ENCODE data around the gene DDX24. TPM values are rescaled to one million over a fixed set of nuclear protein-coding genes. Genes with fewer than 3 reads are reported as not detected.

DDX24 gene
- total and polyA plus RNA-seq, 9 donors, result 80.5 to 114 (median 85.4) TPM

DNA sequence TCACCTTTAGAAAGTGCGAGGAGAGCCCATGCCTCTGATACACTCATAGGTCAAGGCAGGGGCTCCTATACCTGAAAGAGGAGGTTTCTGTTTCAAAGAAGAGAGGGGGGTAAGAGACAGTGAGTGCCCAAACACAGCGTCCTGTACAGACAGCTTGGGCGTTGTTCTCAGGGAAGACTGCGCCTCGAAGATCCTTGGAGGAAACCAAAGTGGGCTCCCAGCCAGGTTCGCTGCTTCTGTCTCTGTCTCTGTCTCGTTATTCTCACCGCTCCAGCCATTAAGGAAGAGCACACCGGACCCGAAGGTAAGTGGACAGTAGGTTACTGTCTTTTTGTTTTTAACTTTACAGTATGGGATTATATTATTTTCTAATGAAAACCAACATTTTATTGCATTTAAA is 23.7 kb upstream of the DDX24 start:
- Histone ChIP-seq H3K36me3 (ENCODE audit: control insufficient read depth, insufficient read depth, low read length) (no peaks in the 10 kb centered on the region), H3K9me3 (replicated peaks; ENCODE audit: control insufficient read depth, low read depth, low read length) (no peaks in the 10 kb centered on the region), H3K27me3 (ENCODE audit: control insufficient read depth, insufficient read depth, low read length) (no peaks in the 10 kb centered on the region), H3K4me3 (ENCODE audit: low read length) (no peak overlapping the region), H3K4me1 (ENCODE audit: control insufficient read depth, insufficient read depth, low read length) (peaks cover 8% of the 10 kb centered on the region), H3K27ac (ENCODE audit: low read length) (no peak overlapping the region)
- DNase-seq, result no peak
- WGBS (ENCODE audit: insufficient coverage), result 69% methylated on average over 5 of the region's 10 CpGs

GRCh38 chr14:94103554-94104150 is 22.6 kb upstream of the DDX24 start:
- Histone ChIP-seq H3K4me1 (ENCODE audit: control insufficient read depth, insufficient read depth, low read length) (peaks cover 8% of the 10 kb centered on the region), H3K27me3 (ENCODE audit: control insufficient read depth, insufficient read depth, low read length) (no peaks in the 10 kb centered on the region), H3K9me3 (replicated peaks; ENCODE audit: control insufficient read depth, low read depth, low read length) (no peaks in the 10 kb centered on the region), H3K36me3 (ENCODE audit: control insufficient read depth, insufficient read depth, low read length) (no peaks in the 10 kb centered on the region), H3K4me3 (ENCODE audit: low read length) (no peak overlapping the region), H3K27ac (ENCODE audit: low read length) (no peak overlapping the region)
- no peak for DNase-seq
- 37% methylated on average over 2 of the region's 7 CpGs for WGBS (ENCODE audit: insufficient coverage)

- no peaks in the 10 kb centered on the region for H3K27me3 ChIP-seq (ENCODE audit: control insufficient read depth, insufficient read depth, low read length)
- peaks cover 8% of the 10 kb centered on the region for H3K4me1 ChIP-seq (ENCODE audit: control insufficient read depth, insufficient read depth, low read length)
- H3K27ac ChIP-seq (ENCODE audit: low read length), result no peak overlapping the region
- WGBS (ENCODE audit: insufficient coverage), result 80% methylated on average over 6 of the region's 8 CpGs
- no peaks in the 10 kb centered on the region for H3K9me3 ChIP-seq (replicated peaks; ENCODE audit: control insufficient read depth, low read depth, low read length)
- no peaks in the 10 kb centered on the region for H3K36me3 ChIP-seq (ENCODE audit: control insufficient read depth, insufficient read depth, low read length)
- DNase-seq, result no peak
- no peak overlapping the region for H3K4me3 ChIP-seq (ENCODE audit: low read length)
Measured at GRCh38 chr14:94102768-94103482, 21.9 kb upstream of the DDX24 start.

DNA sequence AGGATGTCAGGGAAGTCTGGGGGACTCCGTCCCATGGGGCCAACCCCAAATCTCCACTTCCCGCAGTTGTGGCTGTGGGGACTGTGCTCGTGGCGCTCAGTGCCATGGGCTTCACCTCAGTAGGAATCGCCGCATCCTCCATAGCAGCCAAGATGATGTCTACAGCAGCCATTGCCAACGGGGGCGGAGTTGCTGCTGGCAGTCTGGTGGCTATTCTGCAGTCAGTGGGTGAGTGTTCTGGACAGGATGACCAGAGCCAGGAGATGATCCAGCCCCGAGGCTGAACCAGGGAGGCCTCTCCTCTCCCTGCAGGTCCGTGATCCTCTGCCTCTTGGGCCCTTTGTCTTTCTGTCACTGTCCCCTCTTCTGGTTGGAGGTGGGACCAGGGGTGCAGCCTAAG is 20.7 kb upstream of the DDX24 start:
- H3K9me3 ChIP-seq (replicated peaks; ENCODE audit: control insufficient read depth, low read depth, low read length), result no peaks in the 10 kb centered on the region
- peak; percentile 33 for DNase-seq
- WGBS (ENCODE audit: insufficient coverage), result 63% methylated on average over 4 of the region's 10 CpGs

DNA sequence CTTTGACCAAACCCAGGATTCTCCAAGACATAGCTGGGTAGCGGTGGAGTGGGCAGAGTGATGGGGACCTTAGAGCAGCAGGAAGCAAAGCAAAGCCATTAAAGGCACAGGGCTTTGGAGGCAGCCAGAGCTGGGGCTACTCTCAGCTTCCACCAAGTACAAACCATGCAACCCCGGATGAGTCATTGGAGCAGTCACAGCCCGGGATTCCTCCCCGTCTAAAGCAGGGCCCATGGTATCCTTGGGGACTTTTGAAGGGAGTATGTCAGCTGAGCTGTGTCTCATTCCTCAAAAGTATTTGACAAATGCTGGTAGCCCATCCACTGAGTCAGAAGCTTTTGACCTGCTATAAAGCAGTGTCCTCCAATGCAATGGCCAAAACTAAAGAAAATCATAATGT is 19.8 kb upstream of the DDX24 start:
- H3K27me3 ChIP-seq (ENCODE audit: control insufficient read depth, insufficient read depth, low read length), result no peaks in the 10 kb centered on the region
- no peak overlapping the region for H3K4me3 ChIP-seq (ENCODE audit: low read length)
- H3K27ac ChIP-seq (ENCODE audit: low read length), result no peak overlapping the region
- no peak for DNase-seq
- WGBS (ENCODE audit: insufficient coverage), result no CpG with 5 or more reads among the region's 4 CpGs
- peaks cover 11% of the 10 kb centered on the region for H3K36me3 ChIP-seq (ENCODE audit: control insufficient read depth, insufficient read depth, low read length)
- peaks cover 8% of the 10 kb centered on the region for H3K4me1 ChIP-seq (ENCODE audit: control insufficient read depth, insufficient read depth, low read length)
- no peaks in the 10 kb centered on the region for H3K9me3 ChIP-seq (replicated peaks; ENCODE audit: control insufficient read depth, low read depth, low read length)

More for the DNA sequence above, 20.7 kb upstream of the DDX24 start:
- Histone ChIP-seq H3K4me3 (ENCODE audit: low read length) (no peak overlapping the region), H3K4me1 (ENCODE audit: control insufficient read depth, insufficient read depth, low read length) (peaks cover 8% of the 10 kb centered on the region), H3K36me3 (ENCODE audit: control insufficient read depth, insufficient read depth, low read length) (peaks cover 11% of the 10 kb centered on the region), H3K27ac (ENCODE audit: low read length) (no peak overlapping the region), H3K27me3 (ENCODE audit: control insufficient read depth, insufficient read depth, low read length) (no peaks in the 10 kb centered on the region)

- Histone ChIP-seq H3K27ac (ENCODE audit: low read length) (no peak overlapping the region), H3K36me3 (ENCODE audit: control insufficient read depth, insufficient read depth, low read length) (peaks cover 11% of the 10 kb centered on the region), H3K4me3 (ENCODE audit: low read length) (no peak overlapping the region), H3K27me3 (ENCODE audit: control insufficient read depth, insufficient read depth, low read length) (no peaks in the 10 kb centered on the region), H3K4me1 (ENCODE audit: control insufficient read depth, insufficient read depth, low read length) (peaks cover 8% of the 10 kb centered on the region), H3K9me3 (replicated peaks; ENCODE audit: control insufficient read depth, low read depth, low read length) (no peaks in the 10 kb centered on the region)
- 76% methylated on average over 6 of the region's 6 CpGs for WGBS (ENCODE audit: insufficient coverage)
- no peak for DNase-seq
Measured at GRCh38 chr14:94099006-94099405, 18.0 kb upstream of the DDX24 start.

DNA sequence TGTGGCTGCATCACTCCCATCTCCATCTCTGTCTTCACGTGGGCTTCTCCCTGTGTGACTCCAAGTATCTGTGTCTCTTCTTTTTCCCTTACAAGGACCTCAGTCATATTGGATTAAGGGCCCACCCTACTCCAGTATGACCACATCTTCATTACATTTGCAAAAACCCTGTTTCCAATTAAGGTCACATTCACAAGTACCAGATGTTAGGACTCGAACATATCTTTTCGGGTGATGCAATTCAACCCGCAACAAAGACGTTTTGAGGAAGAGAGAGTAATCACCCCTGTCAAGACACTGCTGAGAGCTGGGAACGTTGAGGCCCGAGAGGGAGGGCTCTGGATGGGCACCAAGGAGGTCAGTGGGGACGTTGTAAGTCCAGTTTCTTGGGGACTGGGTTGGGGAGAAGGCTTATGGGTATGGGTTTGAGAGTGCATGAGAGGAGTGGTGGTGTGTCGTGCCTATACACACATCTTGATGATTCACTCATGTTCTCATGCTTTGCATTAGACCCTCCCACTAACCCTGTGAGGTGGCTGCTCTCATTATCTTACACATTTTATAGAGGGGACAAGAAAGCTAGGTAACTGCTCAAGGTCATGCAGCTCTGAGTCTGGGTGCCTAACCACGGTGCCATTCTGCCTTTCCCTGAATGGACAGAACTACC is 17.5 kb upstream of the DDX24 start:
- Histone ChIP-seq H3K27ac (ENCODE audit: low read length) (no peak overlapping the region), H3K36me3 (ENCODE audit: control insufficient read depth, insufficient read depth, low read length) (peaks cover 11% of the 10 kb centered on the region), H3K27me3 (ENCODE audit: control insufficient read depth, insufficient read depth, low read length) (no peaks in the 10 kb centered on the region), H3K4me3 (ENCODE audit: low read length) (no peak overlapping the region), H3K9me3 (replicated peaks; ENCODE audit: control insufficient read depth, low read depth, low read length) (no peaks in the 10 kb centered on the region), H3K4me1 (ENCODE audit: control insufficient read depth, insufficient read depth, low read length) (peaks cover 6% of the 10 kb centered on the region)
- WGBS (ENCODE audit: insufficient coverage), result 48% methylated on average over 9 of the region's 10 CpGs
- no peak for DNase-seq

DNA sequence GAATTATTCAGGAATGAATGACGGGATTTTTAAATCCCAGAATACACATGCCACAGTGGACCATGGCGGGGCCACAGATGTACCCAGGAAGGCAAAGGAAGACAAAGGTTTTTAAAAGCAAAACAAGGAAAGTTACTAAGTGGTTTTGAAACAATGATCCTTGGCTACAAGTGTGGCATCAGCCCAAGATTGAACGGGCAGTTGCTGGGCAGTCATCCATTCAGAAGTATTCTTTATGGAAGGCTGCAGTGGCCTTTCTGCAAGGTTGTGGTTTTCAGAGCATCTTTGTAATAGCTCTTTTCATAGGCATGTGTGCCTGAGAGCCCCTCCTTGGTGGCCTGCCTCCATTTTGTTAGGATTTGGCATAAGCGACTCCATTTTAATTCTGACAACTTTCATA is 16.1 kb upstream of the DDX24 start:
- Histone ChIP-seq H3K27ac (ENCODE audit: low read length) (no peak overlapping the region), H3K36me3 (ENCODE audit: control insufficient read depth, insufficient read depth, low read length) (peaks cover 11% of the 10 kb centered on the region), H3K4me3 (ENCODE audit: low read length) (no peak overlapping the region), H3K4me1 (ENCODE audit: control insufficient read depth, insufficient read depth, low read length) (no peaks in the 10 kb centered on the region), H3K9me3 (replicated peaks; ENCODE audit: control insufficient read depth, low read depth, low read length) (no peaks in the 10 kb centered on the region), H3K27me3 (ENCODE audit: control insufficient read depth, insufficient read depth, low read length) (no peaks in the 10 kb centered on the region)
- 89% methylated on average over 1 of the region's 4 CpGs for WGBS (ENCODE audit: insufficient coverage)
- no peak for DNase-seq

GRCh38 chr14:94093418-94093817 is 12.4 kb upstream of the DDX24 start:
- no peak overlapping the region for H3K27ac ChIP-seq (ENCODE audit: low read length)
- no peaks in the 10 kb centered on the region for H3K9me3 ChIP-seq (replicated peaks; ENCODE audit: control insufficient read depth, low read depth, low read length)
- H3K4me3 ChIP-seq (ENCODE audit: low read length), result no peak overlapping the region
- WGBS (ENCODE audit: insufficient coverage), result no CpG with 5 or more reads among the region's 2 CpGs
- H3K4me1 ChIP-seq (ENCODE audit: control insufficient read depth, insufficient read depth, low read length), result no peaks in the 10 kb centered on the region
- no peak for DNase-seq
- H3K36me3 ChIP-seq (ENCODE audit: control insufficient read depth, insufficient read depth, low read length), result peaks cover 11% of the 10 kb centered on the region
- no peaks in the 10 kb centered on the region for H3K27me3 ChIP-seq (ENCODE audit: control insufficient read depth, insufficient read depth, low read length)

GRCh38 chr14:94089479-94089878 is 8.5 kb upstream of the DDX24 start:
- no peaks in the 10 kb centered on the region for H3K4me1 ChIP-seq (ENCODE audit: control insufficient read depth, insufficient read depth, low read length)
- 92% methylated on average over 2 of the region's 4 CpGs for WGBS (ENCODE audit: insufficient coverage)
- H3K36me3 ChIP-seq (ENCODE audit: control insufficient read depth, insufficient read depth, low read length), result no peaks in the 10 kb centered on the region
- no peak overlapping the region for H3K27ac ChIP-seq (ENCODE audit: low read length)
- no peak for DNase-seq
- H3K4me3 ChIP-seq (ENCODE audit: low read length), result no peak overlapping the region
- H3K27me3 ChIP-seq (ENCODE audit: control insufficient read depth, insufficient read depth, low read length), result no peaks in the 10 kb centered on the region
- no peaks in the 10 kb centered on the region for H3K9me3 ChIP-seq (replicated peaks; ENCODE audit: control insufficient read depth, low read depth, low read length)

Data from muscle of leg (tissue), 11 donors.